Neural cell (in vitro differentiated cells): Measurements from ENCODE around the gene NEBL.

Experiments used
- EP300 ChIP-seq: fragments of 450-650 bp; conservative IDR thresholded peaks from 2 replicates; pipeline ENCODE4 v1.6.1; 2014; ENCODE audit warnings: antibody characterized with exemption, mild to moderate bottlenecking, moderate library complexity; ENCODE audit not compliant: poor library complexity, severe bottlenecking
- EZH2 ChIP-seq: fragments of 200-600, 300-800 bp; shearing (Covaris generic), sonication (generic); IDR thresholded peaks from 2 replicates; pipeline ENCODE4 v1.6.1; 2014; ENCODE audit warnings: antibody characterized with exemption, low read length, borderline replicate concordance, mild to moderate bottlenecking; ENCODE audit not compliant: insufficient read depth, poor library complexity, severe bottlenecking
- SMC3 ChIP-seq: fragments of 450-650 bp; conservative IDR thresholded peaks from 2 replicates; pipeline ENCODE4 v1.6.1; 2014; ENCODE audit warnings: antibody characterized with exemption, mild to moderate bottlenecking, moderate library complexity; ENCODE audit not compliant: poor library complexity
- TF ChIP-seq, protein P1 (sequence below): fragments of 450-650 bp; IDR thresholded peaks from 2 replicates; pipeline ENCODE4 v1.5.1; 2014; ENCODE audit warnings: antibody characterized with exemption, mild to moderate bottlenecking, moderate library complexity; ENCODE audit not compliant: poor library complexity, severe bottlenecking

DNA sequence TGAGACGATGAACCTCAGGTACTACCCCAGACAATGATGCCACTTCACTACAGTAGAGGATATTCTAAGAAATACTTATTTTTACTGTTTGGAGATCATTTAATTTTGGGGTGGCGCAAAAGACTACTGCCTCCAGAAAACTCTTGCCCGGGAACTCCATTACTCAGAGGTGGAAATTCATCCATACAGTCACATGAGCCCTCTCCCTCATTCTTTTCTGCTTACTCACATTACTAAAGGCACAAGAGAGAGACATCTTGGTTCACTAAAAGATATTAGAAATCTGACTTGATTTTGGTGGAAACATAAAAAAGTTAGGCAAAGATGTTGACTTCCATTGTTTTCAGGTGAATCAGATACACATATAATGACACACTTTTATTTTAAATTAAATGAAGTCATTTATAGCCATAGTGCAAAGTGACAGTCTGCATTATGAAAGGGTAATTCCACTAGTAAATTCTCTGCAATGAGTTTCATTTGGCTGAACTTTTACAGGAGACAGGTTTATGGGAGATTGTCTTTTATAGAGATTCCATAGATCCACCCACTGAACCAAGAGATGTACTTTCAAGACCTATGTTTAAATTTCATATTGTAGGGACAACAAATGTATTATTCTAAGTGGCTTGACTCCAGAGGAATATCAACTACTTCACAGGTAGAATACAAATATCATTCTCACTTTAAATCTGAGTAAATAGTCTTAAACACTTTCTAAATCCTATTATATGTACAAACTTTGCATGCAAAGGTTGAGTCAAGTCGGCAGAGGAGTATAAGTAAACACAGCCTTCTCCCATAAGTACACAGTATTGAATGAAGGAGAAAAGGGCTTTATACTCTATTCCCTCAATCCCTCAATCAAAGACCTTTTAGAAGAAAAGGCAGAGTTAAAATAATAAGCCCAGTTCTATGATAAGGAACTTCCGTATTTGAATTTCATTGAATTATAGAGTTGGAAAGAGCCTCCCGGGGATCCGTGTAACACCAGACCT is 18.8 kb downstream of the NEBL start:
- TF ChIP-seq, protein P1, sequence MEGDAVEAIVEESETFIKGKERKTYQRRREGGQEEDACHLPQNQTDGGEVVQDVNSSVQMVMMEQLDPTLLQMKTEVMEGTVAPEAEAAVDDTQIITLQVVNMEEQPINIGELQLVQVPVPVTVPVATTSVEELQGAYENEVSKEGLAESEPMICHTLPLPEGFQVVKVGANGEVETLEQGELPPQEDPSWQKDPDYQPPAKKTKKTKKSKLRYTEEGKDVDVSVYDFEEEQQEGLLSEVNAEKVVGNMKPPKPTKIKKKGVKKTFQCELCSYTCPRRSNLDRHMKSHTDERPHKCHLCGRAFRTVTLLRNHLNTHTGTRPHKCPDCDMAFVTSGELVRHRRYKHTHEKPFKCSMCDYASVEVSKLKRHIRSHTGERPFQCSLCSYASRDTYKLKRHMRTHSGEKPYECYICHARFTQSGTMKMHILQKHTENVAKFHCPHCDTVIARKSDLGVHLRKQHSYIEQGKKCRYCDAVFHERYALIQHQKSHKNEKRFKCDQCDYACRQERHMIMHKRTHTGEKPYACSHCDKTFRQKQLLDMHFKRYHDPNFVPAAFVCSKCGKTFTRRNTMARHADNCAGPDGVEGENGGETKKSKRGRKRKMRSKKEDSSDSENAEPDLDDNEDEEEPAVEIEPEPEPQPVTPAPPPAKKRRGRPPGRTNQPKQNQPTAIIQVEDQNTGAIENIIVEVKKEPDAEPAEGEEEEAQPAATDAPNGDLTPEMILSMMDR: no peak
- TF ChIP-seq SMC3 (no peak), EZH2 (no peak), EP300 (no peak)
